ENCODE measurements around the gene DCAKD. TPM values are rescaled to one million over a fixed set of nuclear protein-coding genes. Genes with fewer than 3 reads are reported as not detected.

Gene DCAKD
- total and polyA plus RNA-seq, 10 of the 15 experiments (the other 5 are each of a cell fraction or from before 2014, with no cell fraction given) = 11.6 to 62.7 (median 38.3) TPM

DNA sequence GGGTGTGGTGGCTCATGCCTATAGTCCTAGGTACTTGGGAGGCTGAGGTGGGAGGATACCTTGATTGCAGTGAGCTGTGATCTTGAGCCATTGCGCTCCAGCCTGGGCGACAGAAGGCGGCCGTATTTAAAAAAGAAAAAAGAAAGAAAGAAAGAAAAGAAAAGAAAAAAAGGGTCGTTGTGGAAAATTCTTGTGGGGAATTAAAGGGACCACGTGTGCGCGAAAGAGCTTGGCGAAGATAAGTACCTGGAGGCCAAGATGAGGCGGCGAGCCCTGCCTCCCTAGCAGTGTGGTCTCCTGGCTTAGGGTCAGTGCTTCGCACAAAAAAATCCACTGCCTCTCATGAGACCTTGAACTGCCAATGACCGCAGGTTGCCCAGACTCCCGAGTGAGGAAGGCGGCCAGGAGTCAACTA is 9.0 kb upstream of the DCAKD start:
- peak; percentile 6 for ATAC-seq
- Histone ChIP-seq H4K20me1 (ENCODE audit: control insufficient read depth, insufficient read depth) (no peaks in the 10 kb centered on the region; the same call in 1 of the 2 replicates), H3K27ac (ENCODE audit: control insufficient read depth, insufficient read depth) (peak overlapping the region; percentile 98), H3K4me2 (ENCODE audit: control insufficient read depth, insufficient read depth) (peak overlapping the region; percentile 77), H3K79me2 (ENCODE audit: control insufficient read depth, insufficient read depth, low read length) (peaks cover 59% of the 10 kb centered on the region), H3K9ac (ENCODE audit: control insufficient read depth, insufficient read depth, low read length) (peak overlapping the region; percentile 99), H3K27me3 (replicated peaks in 1 of 2; ENCODE audit: control insufficient read depth in 2 of 2, insufficient read depth in 2 of 2, low read length in 1 of 2) (no peaks in the 10 kb centered on the region), H3K9me3 (replicated peaks; ENCODE audit: control insufficient read depth, insufficient read depth, low read length) (no peaks in the 10 kb centered on the region), H3K36me3 (ENCODE audit: control insufficient read depth in 2 of 2, insufficient read depth in 2 of 2, low read length in 1 of 2) (peaks cover 0 to 6% of the 10 kb centered on the region in 2 experiments; a peak in 2 of 4 replicates), H3K4me3 (peak overlapping the region; percentile 84), H2AFZ (ENCODE audit: control insufficient read depth, low read depth, low read length) (peak overlapping the region; percentile 90), H3K4me1 (ENCODE audit: control insufficient read depth, insufficient read depth, low read length) (peaks cover 10% of the 10 kb centered on the region)
- TF ChIP-seq RB1 (IDR thresholded peaks at IDR 0.05; ENCODE audit: borderline replicate concordance) (peak; percentile 51; the same call in 1 of the 2 replicates), ZNF217 (IDR thresholded peaks at IDR 0.05) (no peak), RUNX3 (IDR thresholded peaks at IDR 0.05; ENCODE audit: low read length) (peak; percentile 66)
- TF ChIP-seq, protein P1, sequence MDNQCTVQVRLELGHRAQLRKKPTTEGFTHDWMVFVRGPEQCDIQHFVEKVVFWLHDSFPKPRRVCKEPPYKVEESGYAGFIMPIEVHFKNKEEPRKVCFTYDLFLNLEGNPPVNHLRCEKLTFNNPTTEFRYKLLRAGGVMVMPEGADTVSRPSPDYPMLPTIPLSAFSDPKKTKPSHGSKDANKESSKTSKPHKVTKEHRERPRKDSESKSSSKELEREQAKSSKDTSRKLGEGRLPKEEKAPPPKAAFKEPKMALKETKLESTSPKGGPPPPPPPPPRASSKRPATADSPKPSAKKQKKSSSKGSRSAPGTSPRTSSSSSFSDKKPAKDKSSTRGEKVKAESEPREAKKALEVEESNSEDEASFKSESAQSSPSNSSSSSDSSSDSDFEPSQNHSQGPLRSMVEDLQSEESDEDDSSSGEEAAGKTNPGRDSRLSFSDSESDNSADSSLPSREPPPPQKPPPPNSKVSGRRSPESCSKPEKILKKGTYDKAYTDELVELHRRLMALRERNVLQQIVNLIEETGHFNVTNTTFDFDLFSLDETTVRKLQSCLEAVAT (IDR thresholded peaks at IDR 0.05) = peak; percentile 73
- TF ChIP-seq, protein P2, sequence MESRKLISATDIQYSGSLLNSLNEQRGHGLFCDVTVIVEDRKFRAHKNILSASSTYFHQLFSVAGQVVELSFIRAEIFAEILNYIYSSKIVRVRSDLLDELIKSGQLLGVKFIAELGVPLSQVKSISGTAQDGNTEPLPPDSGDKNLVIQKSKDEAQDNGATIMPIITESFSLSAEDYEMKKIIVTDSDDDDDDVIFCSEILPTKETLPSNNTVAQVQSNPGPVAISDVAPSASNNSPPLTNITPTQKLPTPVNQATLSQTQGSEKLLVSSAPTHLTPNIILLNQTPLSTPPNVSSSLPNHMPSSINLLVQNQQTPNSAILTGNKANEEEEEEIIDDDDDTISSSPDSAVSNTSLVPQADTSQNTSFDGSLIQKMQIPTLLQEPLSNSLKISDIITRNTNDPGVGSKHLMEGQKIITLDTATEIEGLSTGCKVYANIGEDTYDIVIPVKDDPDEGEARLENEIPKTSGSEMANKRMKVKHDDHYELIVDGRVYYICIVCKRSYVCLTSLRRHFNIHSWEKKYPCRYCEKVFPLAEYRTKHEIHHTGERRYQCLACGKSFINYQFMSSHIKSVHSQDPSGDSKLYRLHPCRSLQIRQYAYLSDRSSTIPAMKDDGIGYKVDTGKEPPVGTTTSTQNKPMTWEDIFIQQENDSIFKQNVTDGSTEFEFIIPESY (IDR thresholded peaks at IDR 0.05) = 0 out of 2 replicates have a peak, but pooled peaks have one; percentile 21
- FAIRE-seq = no peak
- in situ Hi-C loops (cut with MboI) = no loop called here
- WGBS (ENCODE audit: insufficient coverage, insufficient replicate concordance, low lambda C conversion rate, missing lambda C conversion rate) = 12% methylated on average over 15 of the region's 15 CpGs
- RAD21 ChIA-PET (ENCODE audit: unreplicated experiment) = interaction anchor here (1.0 to 5.9 kb wide), 5 partner anchors 10 to 75 kb away, joined by 3 to 49 read pairs (median 5); partner anchors contain the start of genes ACBD4 and DCAKD
- BruUV-seq (replicated peaks) = TSS peak; percentile 94
- no peak for DNase-seq (ENCODE audit: low read depth, low spot score)
- intact Hi-C loops (cut with micrococcal nuclease; ENCODE audit: unreplicated experiment) = no loop called here
- SMC1A ChIA-PET (ENCODE audit: uncharacterized antibody, unreplicated experiment) = interaction anchor here (0.9 to 5.0 kb wide), 5 partner anchors 10 to 140 kb away, joined by 3 to 38 read pairs (median 4); partner anchors contain the start of gene DCAKD
- POLR2A ChIA-PET = interaction anchor here (0.6 to 6.0 kb wide), 13 partner anchors 11 to 599 kb away, joined by 3 to 119 read pairs (median 4); partner anchors contain the start of genes ACBD4 and DCAKD
- CTCF ChIA-PET = interaction anchor here (0.6 to 4.6 kb wide), 6 partner anchors 10 to 285 kb away, joined by 3 to 35 read pairs (median 12); partner anchors contain the start of genes ACBD4 and DCAKD
